GM12878 (cell line): Measurements from ENCODE around the gene NDOR1. TPM values are rescaled to one million over a fixed set of nuclear protein-coding genes. Genes with fewer than 3 reads are reported as not detected.

Experiments
- ATAC-seq: fragments of 200-7000 bp; cut with Tn5 transposase; 3 replicates; pipeline ENCODE4 v1.9.1; 2020; ENCODE audit warnings: mild to moderate bottlenecking, moderate library complexity
- BruUV-seq: library from RNA; stranded (reverse); fragments of 400-500 nt; replicated peaks from 2 replicates; lab custom pipeline; 2021; lab: Mats Ljungman, UMichigan
- CTCF ChIA-PET: fragments of 300-600 bp; sonication (Branson Sonifier 250); formaldehyde crosslinking; extraction: SDS; loops from one replicate; lab custom pipeline; 2021; ENCODE audit warnings: inconsistent platforms; lab: Yijun Ruan, JAX
- POLR2A ChIA-PET: fragments of 350-600 bp; formaldehyde crosslinking; extraction: SDS; loops from one replicate; lab custom pipeline; 2021; ENCODE audit warnings: inconsistent platforms; lab: Charles Lee
- RAD21 ChIA-PET: fragments of 300-600 bp; sonication (Branson Sonifier 250); formaldehyde crosslinking; loops from one replicate; lab custom pipeline; 2023; ENCODE audit warnings: antibody characterized with exemption; ENCODE audit not compliant: unreplicated experiment; lab: Charles Lee
- SMC1A ChIA-PET: fragments of 300-600 bp; sonication (Branson Sonifier 250); formaldehyde crosslinking; loops from one replicate; lab custom pipeline; 2023; ENCODE audit not compliant: unreplicated experiment, uncharacterized antibody; lab: Charles Lee
- DNase-seq: peaks from one replicate; pipeline ENCODE4 v3.0.0-alpha.2; 2011; ENCODE audit warnings: low read depth, low spot score
- FAIRE-seq: peaks from 3 replicates; lab custom pipeline; 2011; peaks lifted over from hg19 to GRCh38; lab: Jason Lieb, UNC
- H2AFZ ChIP-seq: 2 replicates; pipeline ENCODE4 v1.6.0; 2011; ENCODE audit warnings: low read depth, low read length, control low read depth; ENCODE audit not compliant: control insufficient read depth
- H3K27ac ChIP-seq: 2 replicates; pipeline ENCODE4 v1.5.1; 2011; ENCODE audit warnings: control low read depth; ENCODE audit not compliant: control insufficient read depth, insufficient read depth
- H3K27me3 ChIP-seq, 2 experiments: replicated peaks in 1 of 2; 2 replicates each; pipeline versions ENCODE4 v1.6.0 to v1.6.1; 2011; ENCODE audit warnings: low read length in 1 of 2; ENCODE audit not compliant: control insufficient read depth in 2 of 2, insufficient read depth in 2 of 2
- H3K36me3 ChIP-seq, 2 experiments: 2 replicates each; pipeline ENCODE4 v1.5.1; 2011; ENCODE audit warnings: low read length in 1 of 2; ENCODE audit not compliant: control insufficient read depth in 2 of 2, insufficient read depth in 2 of 2
- H3K4me1 ChIP-seq: 2 replicates; pipeline ENCODE4 v1.6.1; 2011; ENCODE audit warnings: mild to moderate bottlenecking, low read length, moderate library complexity, mixed read lengths; ENCODE audit not compliant: control insufficient read depth, insufficient read depth
- H3K4me2 ChIP-seq: 2 replicates; pipeline ENCODE4 v1.6.0; 2011; ENCODE audit warnings: control low read depth; ENCODE audit not compliant: control insufficient read depth, insufficient read depth
- H3K4me3 ChIP-seq: fragments of 200-600 bp; sonication (generic); 2 replicates; pipeline ENCODE4 v1.5.1; 2016
- H3K79me2 ChIP-seq: 2 replicates; pipeline ENCODE4 v1.6.0; 2011; ENCODE audit warnings: low read length; ENCODE audit not compliant: control insufficient read depth, insufficient read depth
- H3K9ac ChIP-seq: 2 replicates; pipeline ENCODE4 v1.8.0; 2011; ENCODE audit warnings: low read length, control low read depth, mixed read lengths; ENCODE audit not compliant: control insufficient read depth, insufficient read depth
- H3K9me3 ChIP-seq: replicated peaks from 3 replicates; pipeline ENCODE4 v1.5.1; 2011; ENCODE audit warnings: mild to moderate bottlenecking, low read length; ENCODE audit not compliant: control insufficient read depth, insufficient read depth
- H4K20me1 ChIP-seq: 2 replicates; pipeline ENCODE4 v1.6.0; 2011; ENCODE audit not compliant: control insufficient read depth, insufficient read depth
- GABPA ChIP-seq: IDR thresholded peaks from 2 replicates; pipeline ENCODE4 v1.6.1; 2014; ENCODE audit warnings: antibody characterized with exemption, low read depth, mild to moderate bottlenecking, inconsistent platforms
- HDGF ChIP-seq: fragments of 450-650 bp; IDR thresholded peaks from 2 replicates; pipeline ENCODE4 v1.6.1; 2016; ENCODE audit warnings: antibody characterized with exemption
- IKZF1 ChIP-seq: fragments of 450-650 bp; conservative IDR thresholded peaks from 2 replicates; pipeline ENCODE4 v1.6.1; 2017; ENCODE audit warnings: antibody characterized with exemption, mild to moderate bottlenecking
- POLR2A ChIP-seq: IDR thresholded peaks from 2 replicates; pipeline ENCODE4 v1.6.1; 2011; ENCODE audit warnings: low read depth, mild to moderate bottlenecking, low read length
- SMAD1 ChIP-seq: fragments of 450-650 bp; IDR thresholded peaks from 2 replicates; pipeline ENCODE4 v1.6.1; 2018; ENCODE audit warnings: mild to moderate bottlenecking, low read depth; ENCODE audit not compliant: partially characterized antibody
- SP1 ChIP-seq: IDR thresholded peaks from one replicate; pipeline ENCODE4 v1.6.1; 2011; ENCODE audit warnings: low read depth, low read length
- ZNF274 ChIP-seq: IDR thresholded peaks from one replicate; pipeline ENCODE4 v1.8.0; 2011; ENCODE audit not compliant: insufficient read length, insufficient read depth
- WGBS: methylation state at CpG from one replicate; pipeline ENCODE4 v1.1.6; 2016; ENCODE audit warnings: low lambda C conversion rate; ENCODE audit not compliant: insufficient replicate concordance, insufficient coverage; ENCODE audit errors: missing lambda C conversion rate; 5-methylcytosine and 5-hydroxymethylcytosine counted together
- in situ Hi-C: fragments of 300-500 bp; cut with MboI; formaldehyde crosslinking; loops from 9 replicates; pipeline ENCODE4 v1.14.3; 2018; ENCODE audit warnings: mixed read lengths
- intact Hi-C: fragments of 100-400 bp; cut with micrococcal nuclease; formaldehyde crosslinking; loops from one replicate; pipeline ENCODE4 v1.14.2; 2022; ENCODE audit not compliant: unreplicated experiment
- polyA plus RNA-seq, 11 experiments: library from polyadenylated mRNA; depleted of rRNA in 4 of 11; unstranded in 6 of 11; stranded (reverse) in 5 of 11; fragments of >200 nt; fragmentation: Nextera tagmentation in 4 of 11; fragmentation: Illumina TruSeq in 1 of 11; extraction: Ambion mirVana in 4 of 11; extraction: Trizol in 1 of 11; gene quantifications; 1 replicate in 1 of 11; 2 replicates in 10 of 11; pipeline versions ENCODE4 v1.2.1 to v1.2.3, GENCODE V29; 2011 to 2016; ENCODE audit warnings: inconsistent platforms in 2 of 11, missing spikeins in 2 of 11, low read depth in 1 of 11
- total RNA-seq, 4 experiments: library from RNA; depleted of rRNA in 3 of 4; stranded (reverse); fragments of >200 nt in 3 of 4; fragmentation: Illumina TruSeq in 1 of 4; extraction: Trizol in 1 of 4; gene quantifications; 2 replicates each; pipeline versions ENCODE4 v1.2.1 to v1.2.3, GENCODE V29; 2013 to 2021
- TF ChIP-seq, protein P1 (sequence below): IDR thresholded peaks from 2 replicates; pipeline ENCODE4 v1.6.1; 2012; ENCODE audit warnings: improper control_type of control experiment, low read depth, low read length; ENCODE audit not compliant: insufficient replicate concordance

NDOR1 gene
- total and polyA plus RNA-seq, 10 of the 15 experiments (the other 5 are each of a cell fraction or from before 2014, with no cell fraction given): 0.04 to 32.9 (median 11.1) TPM

GRCh38 chr9:137163365-137163715 is 42.2 kb upstream of the NDOR1 start:
- intact Hi-C loops: no loop called here

More at GRCh38 chr9:137163365-137163715, 42.2 kb upstream of the NDOR1 start:
- Histone ChIP-seq H3K36me3 (no peaks in the 10 kb centered on the region), H4K20me1 (no peaks in the 10 kb centered on the region), H2AFZ (no peak overlapping the region), H3K4me2 (no peak overlapping the region), H3K4me1 (peaks cover 18% of the 10 kb centered on the region), H3K4me3 (no peak overlapping the region), H3K79me2 (no peaks in the 10 kb centered on the region), H3K27ac (no peak overlapping the region), H3K9me3 (no peaks in the 10 kb centered on the region; the same call in 2 of the 3 replicates), H3K9ac (no peak overlapping the region), H3K27me3 (peaks cover 0 to 2% of the 10 kb centered on the region in 2 experiments; a peak in 1 of 4 replicates)
- DNase-seq: no peak
- ChIA-PET POLR2A (no interaction called here), CTCF (no interaction called here), SMC1A (no interaction called here), RAD21 (interaction anchor here (0.8 kb wide), 1 partner anchor 13 kb away, joined by 3 read pairs; no protein-coding TSS in a partner anchor)
- ATAC-seq: no peak
- in situ Hi-C loops: no loop called here
- no peak for TF ChIP-seq ZNF274
- TF ChIP-seq SP1: no peak
- TF ChIP-seq POLR2A: no peak
- TF ChIP-seq, protein P1, sequence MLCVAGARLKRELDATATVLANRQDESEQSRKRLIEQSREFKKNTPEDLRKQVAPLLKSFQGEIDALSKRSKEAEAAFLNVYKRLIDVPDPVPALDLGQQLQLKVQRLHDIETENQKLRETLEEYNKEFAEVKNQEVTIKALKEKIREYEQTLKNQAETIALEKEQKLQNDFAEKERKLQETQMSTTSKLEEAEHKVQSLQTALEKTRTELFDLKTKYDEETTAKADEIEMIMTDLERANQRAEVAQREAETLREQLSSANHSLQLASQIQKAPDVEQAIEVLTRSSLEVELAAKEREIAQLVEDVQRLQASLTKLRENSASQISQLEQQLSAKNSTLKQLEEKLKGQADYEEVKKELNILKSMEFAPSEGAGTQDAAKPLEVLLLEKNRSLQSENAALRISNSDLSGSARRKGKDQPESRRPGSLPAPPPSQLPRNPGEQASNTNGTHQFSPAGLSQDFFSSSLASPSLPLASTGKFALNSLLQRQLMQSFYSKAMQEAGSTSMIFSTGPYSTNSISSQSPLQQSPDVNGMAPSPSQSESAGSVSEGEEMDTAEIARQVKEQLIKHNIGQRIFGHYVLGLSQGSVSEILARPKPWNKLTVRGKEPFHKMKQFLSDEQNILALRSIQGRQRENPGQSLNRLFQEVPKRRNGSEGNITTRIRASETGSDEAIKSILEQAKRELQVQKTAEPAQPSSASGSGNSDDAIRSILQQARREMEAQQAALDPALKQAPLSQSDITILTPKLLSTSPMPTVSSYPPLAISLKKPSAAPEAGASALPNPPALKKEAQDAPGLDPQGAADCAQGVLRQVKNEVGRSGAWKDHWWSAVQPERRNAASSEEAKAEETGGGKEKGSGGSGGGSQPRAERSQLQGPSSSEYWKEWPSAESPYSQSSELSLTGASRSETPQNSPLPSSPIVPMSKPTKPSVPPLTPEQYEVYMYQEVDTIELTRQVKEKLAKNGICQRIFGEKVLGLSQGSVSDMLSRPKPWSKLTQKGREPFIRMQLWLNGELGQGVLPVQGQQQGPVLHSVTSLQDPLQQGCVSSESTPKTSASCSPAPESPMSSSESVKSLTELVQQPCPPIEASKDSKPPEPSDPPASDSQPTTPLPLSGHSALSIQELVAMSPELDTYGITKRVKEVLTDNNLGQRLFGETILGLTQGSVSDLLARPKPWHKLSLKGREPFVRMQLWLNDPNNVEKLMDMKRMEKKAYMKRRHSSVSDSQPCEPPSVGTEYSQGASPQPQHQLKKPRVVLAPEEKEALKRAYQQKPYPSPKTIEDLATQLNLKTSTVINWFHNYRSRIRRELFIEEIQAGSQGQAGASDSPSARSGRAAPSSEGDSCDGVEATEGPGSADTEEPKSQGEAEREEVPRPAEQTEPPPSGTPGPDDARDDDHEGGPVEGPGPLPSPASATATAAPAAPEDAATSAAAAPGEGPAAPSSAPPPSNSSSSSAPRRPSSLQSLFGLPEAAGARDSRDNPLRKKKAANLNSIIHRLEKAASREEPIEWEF: no peak
- no peak for TF ChIP-seq IKZF1
- TF ChIP-seq HDGF: no peak
- no peak for TF ChIP-seq GABPA
- TF ChIP-seq SMAD1: no peak
- WGBS: 69% methylated on average over 26 of the region's 26 CpGs
- FAIRE-seq: no peak
- no TSS peak for BruUV-seq
